Endothelial cell of umbilical vein (primary cell): ENCODE data around the gene PRLHR. TPM values are rescaled to one million over a fixed set of nuclear protein-coding genes. Genes with fewer than 3 reads are reported as not detected.

ENCODE experiments used
- BruUV-seq: library from RNA; stranded (reverse); fragments of 400-500 nt; replicated peaks from 2 replicates; lab custom pipeline; 2021; lab: Mats Ljungman, UMichigan
- CTCF ChIA-PET: fragments of 300-600, 350-600 bp; sonication (Branson Sonifier 250); formaldehyde crosslinking; loops from one replicate; lab custom pipeline; 2021; ENCODE audit warnings: antibody characterized with exemption, inconsistent platforms; lab: Charles Lee
- POLR2A ChIA-PET: fragments of 300-600, 350-600 bp; sonication (Branson Sonifier 250); formaldehyde crosslinking; loops from one replicate; lab custom pipeline; 2021; ENCODE audit warnings: antibody characterized with exemption, inconsistent platforms; lab: Charles Lee
- DNase-seq: peaks from one replicate; pipeline ENCODE4 v3.0.0-alpha.2; 2011; ENCODE audit warnings: low read depth, low spot score
- FAIRE-seq: peaks from 2 replicates; lab custom pipeline; 2011; peaks lifted over from hg19 to GRCh38; lab: Jason Lieb, UNC
- H2AFZ ChIP-seq: 2 replicates; pipeline ENCODE4 v1.6.0; 2012; ENCODE audit warnings: low read depth, low read length, control low read depth, inconsistent platforms
- H3K27ac ChIP-seq: 2 replicates; pipeline ENCODE4 v1.5.1; 2011; ENCODE audit warnings: low read depth, mild to moderate bottlenecking, control low read depth, low read length, moderate library complexity; ENCODE audit not compliant: insufficient read depth
- H3K27me3 ChIP-seq, 2 experiments: 2 replicates each; pipeline versions ENCODE4 v1.6.0 to v1.6.1; 2011; ENCODE audit warnings: low read length in 2 of 2, mixed read lengths in 1 of 2; ENCODE audit not compliant: control insufficient read depth in 2 of 2, insufficient read depth in 2 of 2
- H3K36me3 ChIP-seq, 2 experiments: 2 replicates in 1 of 2; 3 replicates in 1 of 2; pipeline ENCODE4 v1.5.1; 2011; ENCODE audit warnings: low read length in 2 of 2, mild to moderate bottlenecking in 1 of 2, moderate library complexity in 1 of 2; ENCODE audit not compliant: control insufficient read depth in 2 of 2, insufficient read depth in 2 of 2; ENCODE audit errors: extremely low read depth in 1 of 2
- H3K4me1 ChIP-seq: 3 replicates; pipeline ENCODE4 v1.5.1; 2011; ENCODE audit warnings: mild to moderate bottlenecking, low read length; ENCODE audit not compliant: control insufficient read depth, insufficient read depth; ENCODE audit errors: extremely low read depth
- H3K4me2 ChIP-seq: 2 replicates; pipeline ENCODE4 v1.6.1; 2011; ENCODE audit warnings: low read length, control low read depth, mixed read lengths; ENCODE audit not compliant: insufficient read depth
- H3K4me3 ChIP-seq, 3 experiments: fragments of 200-600 bp in 1 of 3; sonication (generic), shearing (Covaris generic) in 1 of 3; replicated peaks in 1 of 3; 2 replicates each; pipeline ENCODE4 v1.5.1; 2011 to 2016; ENCODE audit warnings: control low read depth in 3 of 3, low read length in 3 of 3, mild to moderate bottlenecking in 2 of 3, inconsistent platforms in 1 of 3, low read depth in 1 of 3, moderate library complexity in 1 of 3; ENCODE audit not compliant: insufficient read depth in 1 of 3
- H3K79me2 ChIP-seq: 2 replicates; pipeline ENCODE4 v1.6.0; 2012; ENCODE audit warnings: low read length, inconsistent platforms; ENCODE audit not compliant: control insufficient read depth, insufficient read depth
- H3K9ac ChIP-seq: replicated peaks from 2 replicates; pipeline ENCODE3; 2011; ENCODE audit warnings: low read length, control low read depth; ENCODE audit not compliant: insufficient read depth; ENCODE audit errors: extremely low read depth
- H3K9me1 ChIP-seq: replicated peaks from 3 replicates; pipeline ENCODE4 v1.6.0; 2011; ENCODE audit warnings: mild to moderate bottlenecking, low read length; ENCODE audit not compliant: control insufficient read depth, insufficient read depth; ENCODE audit errors: extremely low read depth
- H3K9me3 ChIP-seq: replicated peaks from 2 replicates; pipeline ENCODE4 v1.5.1; 2012; ENCODE audit warnings: low read length, inconsistent platforms; ENCODE audit not compliant: control insufficient read depth, insufficient read depth
- H4K20me1 ChIP-seq: replicated peaks from 2 replicates; pipeline ENCODE3; 2011; ENCODE audit warnings: mild to moderate bottlenecking, low read length; ENCODE audit not compliant: control insufficient read depth, insufficient read depth; ENCODE audit errors: extremely low read depth
- CTCF ChIP-seq, 2 donors: IDR thresholded peaks; 1 replicate in 1 of 2; 2 replicates in 1 of 2; pipeline ENCODE4 v1.5.1; 2011; ENCODE audit warnings: low read length in 2 of 2, mild to moderate bottlenecking in 2 of 2, moderate library complexity in 2 of 2, control low read depth in 1 of 2, inconsistent platforms in 1 of 2, low read depth in 1 of 2; ENCODE audit not compliant: insufficient read depth in 1 of 2; ENCODE audit errors: extremely low read depth in 1 of 2
- EZH2 ChIP-seq: IDR thresholded peaks from 2 replicates; pipeline ENCODE4 v1.6.1; 2012; ENCODE audit warnings: borderline replicate concordance, low read depth, mild to moderate bottlenecking, moderate library complexity, low read length, inconsistent platforms; ENCODE audit not compliant: severe bottlenecking
- FOS ChIP-seq: IDR thresholded peaks from 2 replicates; pipeline ENCODE4 v1.6.1; 2011; ENCODE audit warnings: mild to moderate bottlenecking, low read length, moderate library complexity, borderline replicate concordance; ENCODE audit not compliant: insufficient read depth
- GATA2 ChIP-seq: IDR thresholded peaks from 2 replicates; pipeline ENCODE4 v1.7.0; 2011; ENCODE audit warnings: low read depth, mild to moderate bottlenecking, moderate library complexity, mixed read lengths, low read length; ENCODE audit not compliant: insufficient read length, insufficient read depth
- JUN ChIP-seq: IDR thresholded peaks from 2 replicates; pipeline ENCODE4 v1.6.1; 2011; ENCODE audit warnings: borderline replicate concordance, low read depth; ENCODE audit not compliant: insufficient read length, insufficient read depth
- MYC ChIP-seq: IDR thresholded peaks from one replicate; pipeline ENCODE4 v1.6.1; 2011; ENCODE audit warnings: mild to moderate bottlenecking, low read depth, low read length
- POLR2A ChIP-seq: IDR thresholded peaks from 2 replicates; pipeline ENCODE4 v1.6.1; 2012; ENCODE audit warnings: low read depth, mild to moderate bottlenecking, control low read depth, low read length
- POLR2AphosphoS5 ChIP-seq: IDR thresholded peaks from 2 replicates; pipeline ENCODE4 v1.6.1; 2012; ENCODE audit warnings: low read depth, mild to moderate bottlenecking, control low read depth, low read length, moderate library complexity; ENCODE audit not compliant: insufficient read depth
- dilution Hi-C: fragments of 300-500 bp; cut with MboI; formaldehyde crosslinking; loops from one replicate; pipeline ENCODE4 v1.15.0; 2019; ENCODE audit warnings: low sequenced_read_pairs; ENCODE audit not compliant: extremely low pct_ligation_motif_present
- intact Hi-C: fragments of 100-400 bp; cut with micrococcal nuclease; formaldehyde crosslinking; loops from one replicate; pipeline ENCODE4 v1.10.0; 2022
- polyA plus RNA-seq, 4 experiments: library from polyadenylated mRNA; depleted of rRNA in 3 of 4; stranded (reverse) in 3 of 4; unstranded in 1 of 4; fragments of >200 nt; gene quantifications; 2 replicates each; pipeline versions ENCODE4 v1.2.1 to v1.2.3, GENCODE V29; 2011 to 2012; ENCODE audit warnings: missing spikeins in 1 of 4
- total RNA-seq: library from RNA; stranded (reverse); gene quantifications from 2 replicates; pipeline ENCODE4 v1.2.3, GENCODE V29; 2021
- TF ChIP-seq, protein P1 (sequence below): IDR thresholded peaks from 2 replicates; pipeline ENCODE4 v1.6.1; 2011; ENCODE audit not compliant: insufficient read depth, insufficient read length

The PRLHR gene
- total and polyA plus RNA-seq, 2 donors (not counting 3 experiments of a cell fraction or from before 2014, with no cell fraction given), result not detected

DNA sequence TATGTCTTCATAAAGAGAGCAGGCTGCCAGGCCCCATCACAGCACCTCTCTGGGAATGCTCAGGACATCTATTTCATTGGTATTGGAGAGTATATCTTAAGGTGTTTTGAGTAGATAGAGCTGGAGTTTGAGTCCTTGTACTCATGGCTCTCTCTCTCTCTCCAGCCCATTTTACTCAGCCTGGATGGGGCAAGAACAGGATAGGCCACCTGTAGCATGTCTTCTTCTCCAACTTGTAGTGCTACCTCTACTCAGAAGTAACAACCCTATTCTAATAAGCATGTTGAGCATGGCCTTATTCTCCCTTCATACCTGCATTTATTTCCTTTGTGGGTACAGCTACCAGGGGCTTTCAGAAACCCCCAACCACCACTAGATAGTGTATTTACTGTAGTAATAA lies 21.9 kb downstream of the PRLHR start:
- CTCF ChIA-PET, result interaction anchor here (1.3 to 2.3 kb wide), 2 partner anchors 147 to 148 kb away, joined by 3 to 9 read pairs; no protein-coding TSS in a partner anchor
- Histone ChIP-seq H4K20me1 (no peaks in the 10 kb centered on the region), H3K9me3 (no peaks in the 10 kb centered on the region)

More for the DNA sequence above, 21.9 kb downstream of the PRLHR start:
- dilution Hi-C loops, result no loop called here
- Histone ChIP-seq H3K4me1 (no peaks in the 10 kb centered on the region), H3K79me2 (no peaks in the 10 kb centered on the region), H2AFZ (no peak overlapping the region), H3K4me3 (no peak overlapping the region), H3K27me3 (peaks cover 0 to 6% of the 10 kb centered on the region in 2 experiments), H3K4me2 (no peak overlapping the region), H3K36me3 (no peaks in the 10 kb centered on the region), H3K9ac (no peak overlapping the region), H3K9me1 (no peaks in the 10 kb centered on the region), H3K27ac (no peak overlapping the region)
- FAIRE-seq (no peak), DNase-seq (no peak)
- BruUV-seq, result no TSS peak
- intact Hi-C loops, result no loop called here
- no peak for TF ChIP-seq POLR2AphosphoS5
- no peak for TF ChIP-seq FOS
- no peak for TF ChIP-seq GATA2
- TF ChIP-seq MYC, result no peak
- no peak for TF ChIP-seq EZH2
- TF ChIP-seq JUN, result no peak
- no peak for TF ChIP-seq POLR2A
- TF ChIP-seq, protein P1, sequence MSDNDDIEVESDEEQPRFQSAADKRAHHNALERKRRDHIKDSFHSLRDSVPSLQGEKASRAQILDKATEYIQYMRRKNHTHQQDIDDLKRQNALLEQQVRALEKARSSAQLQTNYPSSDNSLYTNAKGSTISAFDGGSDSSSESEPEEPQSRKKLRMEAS, result no peak
- TF ChIP-seq CTCF (IDR thresholded peaks at IDR 0.05; ENCODE audit: extremely low read depth in 1 of 2, insufficient read depth in 1 of 2, low read depth in 1 of 2, low read length in 2 of 2), result no peak
- POLR2A ChIA-PET, result no interaction called here
